HG03039 (cell line): ENCODE data around the gene GPR42.
A peak's percentile ranks its signal among the peaks of the same experiment; 100 is the strongest.
"Not testable (repeated sequence)": the region's sequence is repeated elsewhere in the genome, so short reads cannot be mapped to it uniquely, and the experiment has no call there.

Source experiments
- ATAC-seq: cut with Tn5 transposase; IDR thresholded peaks from one replicate; pipeline ENCODE4 v1.9.1; 2021; ENCODE audit warnings: mild to moderate bottlenecking, moderate library complexity; ENCODE audit not compliant: unreplicated experiment

The GPR42 gene

DNA sequence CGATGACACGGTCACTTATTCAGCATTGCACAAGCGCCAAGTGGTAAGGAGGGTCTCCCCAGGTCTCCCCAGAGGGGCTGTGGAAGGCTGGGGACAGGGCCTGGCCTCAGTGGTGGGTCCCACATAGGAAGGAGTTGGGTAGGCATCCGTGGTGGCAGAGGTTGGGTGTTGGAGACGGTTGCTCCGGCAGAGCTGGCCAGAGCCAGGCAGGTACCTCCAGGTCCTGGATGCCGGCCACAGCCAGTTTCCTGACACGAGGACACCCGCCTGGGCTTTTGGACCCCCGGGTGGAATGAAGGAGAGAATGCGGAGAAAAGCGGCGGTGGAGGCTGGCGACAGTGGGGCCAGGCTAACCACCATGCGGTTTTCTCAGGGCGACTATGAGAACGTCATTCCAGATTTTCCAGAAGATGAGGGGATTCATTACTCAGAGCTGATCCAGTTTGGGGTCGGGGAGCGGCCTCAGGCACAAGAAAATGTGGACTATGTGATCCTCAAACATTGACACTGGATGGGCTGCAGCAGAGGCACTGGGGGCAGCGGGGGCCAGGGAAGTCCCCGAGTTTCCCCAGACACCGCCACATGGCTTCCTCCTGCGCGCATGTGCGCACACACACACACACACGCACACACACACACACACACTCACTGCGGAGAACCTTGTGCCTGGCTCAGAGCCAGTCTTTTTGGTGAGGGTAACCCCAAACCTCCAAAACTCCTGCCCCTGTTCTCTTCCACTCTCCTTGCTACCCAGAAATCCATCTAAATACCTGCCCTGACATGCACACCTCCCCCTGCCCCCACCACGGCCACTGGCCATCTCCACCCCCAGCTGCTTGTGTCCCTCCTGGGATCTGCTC, 24.4 kb upstream of the GPR42 start:
- peak; percentile 42 for ATAC-seq

DNA sequence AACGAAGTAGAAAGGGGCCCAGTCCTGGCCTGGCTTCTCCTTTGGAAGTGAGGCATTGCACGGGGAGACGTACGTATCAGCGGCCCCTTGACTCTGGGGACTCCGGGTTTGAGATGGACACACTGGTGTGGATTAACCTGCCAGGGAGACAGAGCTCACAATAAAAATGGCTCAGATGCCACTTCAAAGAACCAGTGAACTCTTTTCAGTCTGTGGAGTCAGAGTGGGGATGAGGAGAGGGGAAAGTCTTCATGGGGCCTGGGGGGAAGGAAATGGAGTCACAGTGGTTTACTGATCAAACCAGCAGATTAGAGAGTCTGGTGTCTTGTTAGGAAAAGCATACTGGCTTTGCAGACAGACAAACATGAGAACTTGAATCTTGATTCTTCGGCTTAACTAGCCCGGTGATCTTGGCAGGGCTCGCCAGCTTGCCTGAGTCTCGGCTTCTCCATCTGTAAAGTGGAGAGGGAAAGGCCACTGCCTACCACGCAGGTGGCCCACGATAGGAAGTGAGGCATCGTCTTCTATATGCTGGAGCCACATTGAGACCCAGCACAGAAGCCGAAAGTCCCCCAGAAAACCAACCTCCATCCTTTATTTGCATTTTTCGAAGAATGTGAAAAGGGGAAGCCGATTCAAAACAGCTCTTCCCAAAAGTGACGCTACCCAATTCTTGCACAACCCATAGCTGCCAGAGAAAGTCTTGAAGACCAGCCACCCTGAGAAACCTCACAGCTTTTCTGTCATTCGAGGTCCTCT, 23.5 kb upstream of the GPR42 start, which contains the start of gene FFAR1:
TSS of gene FFAR1 (plus strand) at position 732 of the 759 bp plus-strand sequence. CDS start 3,650 bp downstream, outside the sequence.
- ATAC-seq, result peak; percentile 44

DNA sequence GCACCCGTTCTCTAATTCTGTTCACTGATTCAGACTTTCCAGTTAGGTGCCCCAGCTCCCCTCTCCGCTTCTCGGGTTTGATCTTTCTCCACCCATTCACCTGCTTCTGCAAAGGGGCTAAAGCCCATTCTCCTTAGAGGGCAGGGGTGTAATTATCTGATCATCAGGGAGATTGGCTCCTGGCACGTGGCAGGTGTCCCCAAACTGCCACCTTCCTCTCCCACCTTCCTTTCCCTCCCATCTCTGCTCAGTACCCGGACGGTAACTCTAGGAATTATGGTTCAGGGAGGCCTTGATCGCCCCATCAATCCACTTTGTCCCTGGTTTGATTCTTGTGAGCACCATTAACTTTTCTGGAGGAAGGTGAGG, 23.0 kb upstream of the GPR42 start:
- ATAC-seq, result no peak

DNA sequence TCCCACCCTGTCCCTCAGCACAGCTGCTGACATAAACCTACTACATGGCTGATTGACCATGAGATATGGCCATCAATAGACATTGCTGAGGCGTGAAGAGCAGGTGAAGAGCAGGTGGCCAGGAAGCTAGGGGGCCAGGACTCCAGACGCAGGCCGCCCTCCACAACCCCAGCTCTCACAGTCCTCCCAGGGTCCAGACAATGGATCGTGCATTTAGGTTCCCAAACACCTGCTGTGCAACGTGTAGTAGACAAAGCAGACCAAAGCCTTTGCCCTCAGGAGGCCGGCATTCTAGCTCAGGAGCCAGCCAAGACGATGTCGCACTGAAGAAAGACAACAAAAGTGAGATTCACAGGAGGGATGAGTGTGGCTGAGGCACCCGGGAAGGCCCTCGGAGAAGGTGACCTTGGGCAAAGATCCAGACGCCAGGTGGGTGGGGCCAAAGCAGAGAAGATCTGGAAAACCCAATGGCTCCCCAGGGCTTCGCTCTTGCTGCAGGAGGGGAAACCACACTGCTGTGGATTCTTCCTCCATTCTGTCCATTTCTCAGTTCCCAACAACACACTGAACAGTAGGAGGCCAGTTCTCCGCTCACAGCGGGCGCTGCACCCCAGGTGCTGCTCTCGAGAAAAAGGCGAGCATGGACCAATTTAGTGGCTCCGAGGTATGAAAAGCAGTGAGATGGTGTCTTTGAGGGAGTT, 21.8 kb upstream of the GPR42 start:
- no peak for ATAC-seq

DNA sequence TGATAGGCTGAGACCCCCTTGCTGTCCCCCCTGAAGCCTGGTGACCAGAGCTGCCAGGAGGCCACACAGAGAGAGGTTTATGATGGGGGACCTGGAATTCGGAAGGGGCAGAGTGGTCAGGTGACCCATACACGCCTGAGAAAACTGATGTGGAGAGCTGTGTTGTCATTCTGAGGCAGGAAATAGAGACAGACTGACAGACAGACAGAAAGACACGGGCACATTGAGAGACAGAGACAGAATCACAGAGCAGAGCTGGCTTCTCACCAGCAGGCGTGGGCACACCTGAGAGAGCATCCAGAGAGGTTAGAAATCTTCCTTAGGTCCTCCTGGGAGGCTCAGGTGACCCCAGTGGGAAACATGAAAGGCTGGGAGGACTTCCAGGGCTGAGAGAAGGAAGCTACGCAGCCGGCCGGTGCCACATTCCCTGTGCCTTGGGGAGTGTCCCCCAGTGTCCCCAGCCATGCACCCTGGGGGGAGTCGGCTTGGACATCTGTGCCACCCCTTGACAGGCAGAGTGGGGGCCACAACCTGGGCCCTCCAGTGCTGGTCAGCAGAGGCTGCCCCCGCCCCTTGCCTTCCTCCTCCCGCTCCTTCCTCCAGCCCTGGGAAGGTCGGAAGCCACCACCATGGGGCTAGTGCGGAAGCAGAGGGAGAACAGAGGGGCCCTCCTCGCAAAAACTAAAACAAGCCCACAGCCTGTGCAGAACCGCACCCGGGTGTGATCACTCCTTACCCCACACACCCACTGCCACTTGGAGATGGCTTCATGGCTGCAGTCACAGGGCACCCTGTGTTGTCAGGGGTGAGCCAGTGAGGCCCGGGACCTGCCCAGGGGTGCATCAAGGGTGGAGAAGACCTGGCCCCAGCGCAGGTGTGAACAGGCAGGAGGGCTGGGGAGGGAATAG, 21.0 kb upstream of the GPR42 start:
- no peak for ATAC-seq

DNA sequence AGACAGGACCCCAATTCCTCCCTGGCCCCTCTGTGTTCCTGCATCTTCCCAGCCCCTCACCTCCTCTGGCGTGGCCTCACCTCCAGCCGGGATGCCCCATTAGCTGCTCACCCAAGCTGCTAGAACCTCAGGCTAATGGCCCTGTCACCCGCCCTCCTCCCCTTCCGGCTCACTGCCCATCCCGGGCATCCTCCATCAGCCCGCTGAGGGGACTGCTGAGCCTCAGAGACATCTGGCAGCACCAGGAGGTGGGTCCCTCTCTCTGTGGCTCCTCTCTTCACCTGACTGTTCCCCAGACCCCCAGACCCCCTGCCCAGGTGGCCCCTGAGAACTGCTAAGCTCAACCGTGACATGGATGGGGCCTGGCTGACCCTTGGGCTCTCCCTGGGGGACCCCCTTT, 20.3 kb upstream of the GPR42 start:
- no peak for ATAC-seq

DNA sequence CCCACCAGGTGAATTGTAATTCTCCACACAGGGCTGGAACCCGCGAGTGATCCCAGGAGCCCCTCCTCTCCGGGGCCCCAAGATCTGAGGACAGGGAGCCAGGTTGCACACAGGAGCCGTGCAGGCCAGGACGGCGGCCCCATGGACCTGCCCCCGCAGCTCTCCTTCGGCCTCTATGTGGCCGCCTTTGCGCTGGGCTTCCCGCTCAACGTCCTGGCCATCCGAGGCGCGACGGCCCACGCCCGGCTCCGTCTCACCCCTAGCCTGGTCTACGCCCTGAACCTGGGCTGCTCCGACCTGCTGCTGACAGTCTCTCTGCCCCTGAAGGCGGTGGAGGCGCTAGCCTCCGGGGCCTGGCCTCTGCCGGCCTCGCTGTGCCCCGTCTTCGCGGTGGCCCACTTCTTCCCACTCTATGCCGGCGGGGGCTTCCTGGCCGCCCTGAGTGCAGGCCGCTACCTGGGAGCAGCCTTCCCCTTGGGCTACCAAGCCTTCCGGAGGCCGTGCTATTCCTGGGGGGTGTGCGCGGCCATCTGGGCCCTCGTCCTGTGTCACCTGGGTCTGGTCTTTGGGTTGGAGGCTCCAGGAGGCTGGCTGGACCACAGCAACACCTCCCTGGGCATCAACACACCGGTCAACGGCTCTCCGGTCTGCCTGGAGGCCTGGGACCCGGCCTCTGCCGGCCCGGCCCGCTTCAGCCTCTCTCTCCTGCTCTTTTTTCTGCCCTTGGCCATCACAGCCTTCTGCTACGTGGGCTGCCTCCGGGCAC, 19.3 kb upstream of the GPR42 start:
- no peak for ATAC-seq

DNA sequence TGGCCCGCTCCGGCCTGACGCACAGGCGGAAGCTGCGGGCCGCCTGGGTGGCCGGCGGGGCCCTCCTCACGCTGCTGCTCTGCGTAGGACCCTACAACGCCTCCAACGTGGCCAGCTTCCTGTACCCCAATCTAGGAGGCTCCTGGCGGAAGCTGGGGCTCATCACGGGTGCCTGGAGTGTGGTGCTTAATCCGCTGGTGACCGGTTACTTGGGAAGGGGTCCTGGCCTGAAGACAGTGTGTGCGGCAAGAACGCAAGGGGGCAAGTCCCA, 18.8 kb upstream of the GPR42 start:
- ATAC-seq, result no peak

DNA sequence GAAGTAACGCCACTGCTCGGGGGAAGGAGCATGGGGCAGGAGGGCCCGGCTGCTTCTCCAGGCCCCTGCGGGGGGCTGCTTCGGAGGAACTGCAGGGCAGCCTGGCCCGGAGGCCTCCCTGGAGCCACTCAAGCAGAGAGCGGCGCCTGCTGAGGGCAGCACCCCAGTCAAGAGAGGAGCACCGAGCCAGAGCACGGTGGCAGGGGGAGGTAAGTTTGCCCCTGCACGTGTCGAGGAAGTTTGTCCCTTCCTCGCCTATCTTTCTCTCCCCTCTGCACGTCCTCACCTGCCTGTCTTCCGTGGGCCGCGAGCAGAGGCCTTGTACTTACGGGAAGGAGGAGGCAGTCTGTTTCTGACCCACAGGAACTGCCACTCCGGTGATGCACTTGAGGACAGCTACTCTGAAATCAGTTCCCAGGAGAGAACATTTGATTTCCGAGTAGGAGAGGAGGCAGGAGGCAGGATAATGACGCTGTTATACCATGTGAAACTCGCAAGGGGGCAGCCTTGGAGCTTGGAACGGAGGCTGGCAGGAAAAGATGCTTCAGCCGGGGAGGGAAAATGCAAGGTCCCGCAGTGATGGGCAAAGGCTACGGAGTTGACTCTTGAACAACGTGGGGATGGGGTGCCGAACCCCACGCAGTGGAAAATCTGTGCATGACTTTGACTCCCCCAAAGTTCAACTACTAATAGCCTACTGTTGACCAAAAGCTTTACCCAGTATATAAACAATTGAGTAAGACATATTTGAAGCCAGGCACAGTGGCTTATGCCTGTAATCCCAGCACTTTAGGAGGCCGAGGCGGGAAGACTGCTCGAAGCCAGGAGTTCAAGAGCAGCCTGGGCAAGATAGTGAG, 18.2 kb upstream of the GPR42 start:
- no peak for ATAC-seq

DNA sequence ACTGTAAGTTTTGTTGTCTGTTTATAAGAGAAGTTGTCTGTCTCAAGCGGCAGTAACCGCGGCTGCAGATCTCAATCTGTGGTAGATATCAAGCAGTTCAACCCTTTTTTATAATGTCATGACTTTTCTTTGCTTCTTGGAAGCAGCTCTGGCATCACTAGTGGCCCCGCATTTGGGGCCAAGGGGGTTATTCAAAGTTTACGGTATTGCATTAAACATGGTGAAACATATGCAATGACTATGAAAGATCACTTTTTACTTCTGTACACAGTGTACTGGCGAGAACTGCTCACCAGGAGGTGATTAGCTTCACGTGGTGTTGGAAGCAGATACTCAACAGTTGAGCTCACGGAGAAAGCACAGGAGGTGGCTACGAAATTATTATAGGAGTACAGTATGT, 17.2 kb upstream of the GPR42 start:
- no peak for ATAC-seq

DNA sequence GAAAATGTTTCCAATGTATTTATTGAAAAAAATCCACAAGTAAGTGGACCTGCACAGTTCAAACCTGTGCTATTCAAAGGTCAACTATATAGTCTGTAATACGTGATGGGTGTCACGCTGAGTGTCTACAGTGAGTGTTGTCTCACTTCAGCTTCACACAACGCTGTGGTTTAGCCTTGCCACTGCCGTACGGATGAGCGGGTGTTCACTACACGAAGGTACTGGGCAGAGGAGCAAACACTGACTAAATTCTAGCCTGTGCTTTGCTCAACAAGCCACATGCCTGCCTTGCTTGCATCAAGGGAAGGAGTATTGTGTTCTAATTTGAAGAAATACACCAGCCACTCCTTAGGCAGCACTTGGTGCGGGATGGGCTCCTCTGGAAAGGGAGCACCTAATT, 16.0 kb upstream of the GPR42 start:
- no peak for ATAC-seq

DNA sequence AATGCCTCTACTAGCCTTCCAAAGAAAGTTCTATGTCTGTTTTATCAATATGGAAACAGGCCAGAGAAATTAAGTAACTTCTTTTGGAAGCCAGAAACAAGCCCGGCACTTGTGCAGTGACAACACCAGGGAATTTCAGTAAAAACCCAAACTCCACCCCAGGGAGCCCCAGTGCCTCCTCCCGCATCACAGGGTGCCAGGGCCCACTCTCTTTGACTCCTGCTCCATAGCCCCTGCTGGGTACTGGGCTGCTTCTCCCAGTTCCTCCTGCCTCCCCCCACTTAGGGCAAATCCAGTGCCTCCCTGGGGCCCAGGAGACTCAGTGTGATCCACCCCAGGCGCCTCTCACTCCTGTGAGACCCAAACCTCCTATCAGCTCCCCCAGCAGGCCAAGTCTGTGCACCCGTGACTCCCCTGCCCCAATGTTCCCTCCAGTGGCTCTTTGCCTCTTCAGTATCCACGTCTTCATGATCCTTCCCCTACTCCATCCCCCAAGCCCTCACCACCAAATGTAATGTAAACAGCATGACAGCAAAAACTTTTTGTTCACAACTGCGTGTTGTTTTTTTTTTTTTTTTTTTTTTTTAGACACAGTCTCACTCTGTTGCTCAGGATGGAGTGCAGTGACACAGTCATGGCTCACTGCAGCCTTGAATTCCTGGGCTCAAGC, 14.9 kb upstream of the GPR42 start:
- ATAC-seq, result no peak

DNA sequence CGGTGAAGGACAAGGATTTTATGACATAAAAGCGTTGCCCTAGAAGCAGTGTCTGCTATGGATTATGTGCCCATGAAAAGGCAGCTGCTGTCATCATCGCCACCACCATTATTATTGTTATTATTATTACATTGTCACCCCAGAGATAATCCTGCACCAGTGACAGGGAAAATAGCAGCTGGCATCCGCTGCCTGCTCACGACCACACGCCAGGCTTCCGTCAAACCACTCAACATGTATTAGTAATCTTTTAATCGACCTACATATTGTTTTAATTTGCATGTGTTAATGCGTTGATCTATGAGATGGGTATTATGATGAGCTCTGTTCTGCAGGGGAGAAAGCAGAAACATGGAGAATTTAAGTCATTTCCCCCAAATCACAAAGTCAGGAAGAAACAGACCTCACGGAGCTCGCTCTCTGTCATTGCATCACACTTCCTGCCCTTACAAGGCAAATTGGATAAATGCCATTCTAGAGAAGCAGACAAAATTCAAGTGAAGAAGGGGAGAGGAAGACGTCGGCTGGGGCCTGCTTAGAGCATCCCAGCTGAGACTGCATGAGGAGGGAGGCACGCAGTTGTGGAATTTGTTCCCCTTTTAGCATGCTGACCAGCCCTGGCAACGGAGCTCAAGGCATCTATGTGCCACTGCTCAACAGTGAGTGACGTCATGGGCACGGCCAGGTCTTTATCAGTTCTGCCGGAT, 12.8 kb upstream of the GPR42 start, which contains the start of gene FFAR3:
TSS of gene FFAR3 (plus strand) at position 594 of the 707 bp plus-strand sequence. CDS start 431 bp downstream, outside the sequence.
- no peak for ATAC-seq

DNA sequence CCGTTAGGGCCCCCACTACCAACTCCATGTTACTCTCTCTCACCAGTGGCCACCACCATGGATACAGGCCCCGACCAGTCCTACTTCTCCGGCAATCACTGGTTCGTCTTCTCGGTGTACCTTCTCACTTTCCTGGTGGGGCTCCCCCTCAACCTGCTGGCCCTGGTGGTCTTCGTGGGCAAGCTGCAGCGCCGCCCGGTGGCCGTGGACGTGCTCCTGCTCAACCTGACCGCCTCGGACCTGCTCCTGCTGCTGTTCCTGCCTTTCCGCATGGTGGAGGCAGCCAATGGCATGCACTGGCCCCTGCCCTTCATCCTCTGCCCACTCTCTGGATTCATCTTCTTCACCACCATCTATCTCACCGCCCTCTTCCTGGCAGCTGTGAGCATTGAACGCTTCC, 12.0 kb upstream of the GPR42 start:
- not testable (repeated sequence) for ATAC-seq

DNA sequence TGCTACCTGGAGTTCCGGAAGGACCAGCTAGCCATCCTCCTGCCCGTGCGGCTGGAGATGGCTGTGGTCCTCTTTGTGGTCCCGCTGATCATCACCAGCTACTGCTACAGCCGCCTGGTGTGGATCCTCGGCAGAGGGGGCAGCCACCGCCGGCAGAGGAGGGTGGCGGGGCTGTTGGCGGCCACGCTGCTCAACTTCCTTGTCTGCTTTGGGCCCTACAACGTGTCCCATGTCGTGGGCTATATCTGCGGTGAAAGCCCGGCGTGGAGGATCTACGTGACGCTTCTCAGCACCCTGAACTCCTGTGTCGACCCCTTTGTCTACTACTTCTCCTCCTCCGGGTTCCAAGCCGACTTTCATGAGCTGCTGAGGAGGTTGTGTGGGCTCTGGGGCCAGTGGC, 11.5 kb upstream of the GPR42 start:
- not testable (repeated sequence) for ATAC-seq

DNA sequence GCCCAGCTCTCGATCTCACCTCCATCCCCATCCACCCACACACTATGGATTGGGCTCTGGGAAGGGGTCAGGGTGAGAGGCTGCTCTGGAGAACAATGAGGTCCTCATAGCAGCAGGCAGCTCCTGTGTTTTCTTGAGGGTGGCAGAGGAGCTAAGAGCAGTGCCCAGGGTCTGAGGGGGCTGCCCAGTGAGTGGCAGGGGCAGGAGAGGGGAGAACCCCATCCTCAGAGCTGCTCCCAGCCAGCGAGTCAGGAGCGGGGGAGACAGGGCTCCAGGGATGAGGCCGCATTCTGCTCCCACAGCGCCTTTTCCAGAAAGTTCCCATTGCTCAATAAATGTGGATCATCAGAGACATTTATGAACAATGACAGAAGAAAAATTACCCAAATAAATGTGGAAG, 10.8 kb upstream of the GPR42 start:
- ATAC-seq, result not testable (repeated sequence)

DNA sequence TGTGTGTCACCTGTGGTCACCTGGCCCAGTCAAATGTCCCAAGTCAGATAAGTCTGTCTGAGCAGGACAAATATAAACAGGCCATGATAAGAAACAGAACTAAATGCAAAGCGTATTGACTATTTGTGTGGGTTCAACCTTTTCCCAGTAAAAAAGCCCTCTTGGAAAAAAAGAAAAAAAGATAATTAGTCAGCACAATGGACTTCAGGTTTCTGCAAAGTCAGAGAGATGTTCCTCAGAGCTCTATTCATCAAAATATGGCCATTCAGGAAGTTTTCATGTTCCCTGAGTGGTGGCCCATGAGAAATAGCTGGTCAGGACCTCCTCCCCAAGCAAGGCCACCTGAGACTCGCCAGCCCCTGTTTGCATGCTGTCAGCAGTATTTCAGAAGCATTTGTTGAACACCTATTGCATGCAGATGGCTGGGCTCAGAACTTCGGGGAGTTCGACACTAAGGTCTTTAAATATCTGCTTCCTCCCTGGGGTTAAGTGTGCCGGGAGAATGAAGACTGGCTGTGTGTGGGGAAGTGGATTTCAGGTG, 9.9 kb upstream of the GPR42 start:
- no peak for ATAC-seq
